Endometrium (tissue), 2 donors: ENCODE measurements around the gene MYO16.

Experiments used
- FAIRE-seq: peaks from 2 replicates; lab custom pipeline; 2012; peaks lifted over from hg19 to GRCh38; lab: Jason Lieb, UNC
- donor health status: control.
- donor health status: control.

Gene MYO16

DNA sequence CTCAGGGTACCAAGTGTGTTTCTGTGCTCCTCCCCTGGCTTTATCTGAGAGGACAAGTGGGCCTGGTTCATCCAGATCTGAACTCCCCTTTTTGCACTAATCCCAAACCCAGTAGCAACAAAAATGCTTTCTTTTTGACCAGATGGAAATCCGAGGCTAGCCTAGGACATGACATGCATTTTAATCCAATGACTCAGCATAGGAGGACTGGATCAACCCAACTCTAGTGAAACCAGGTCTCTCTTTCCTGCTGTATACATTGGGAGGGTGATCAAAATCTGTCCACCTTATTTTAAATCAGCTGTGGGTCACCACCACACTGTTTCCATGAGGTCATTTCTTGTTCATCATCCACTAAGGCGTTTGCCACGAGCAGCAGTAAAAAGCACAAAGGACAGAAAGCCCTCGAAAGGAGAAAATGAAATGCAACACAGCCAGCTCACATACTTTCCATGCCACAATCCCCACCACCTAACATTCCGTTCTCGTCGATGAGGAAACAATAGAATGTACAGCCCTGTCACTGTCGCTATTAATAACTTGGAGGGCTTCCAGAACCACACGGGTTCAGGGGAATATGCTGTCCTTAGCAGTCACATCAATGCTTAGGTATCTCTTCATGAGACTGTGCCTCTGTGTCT is 614.0 kb downstream of the MYO16 start:
- no peak for FAIRE-seq

GRCh38 chr13:109244566-109244965 is 615.2 kb downstream of the MYO16 start:
- FAIRE-seq, result no peak

DNA sequence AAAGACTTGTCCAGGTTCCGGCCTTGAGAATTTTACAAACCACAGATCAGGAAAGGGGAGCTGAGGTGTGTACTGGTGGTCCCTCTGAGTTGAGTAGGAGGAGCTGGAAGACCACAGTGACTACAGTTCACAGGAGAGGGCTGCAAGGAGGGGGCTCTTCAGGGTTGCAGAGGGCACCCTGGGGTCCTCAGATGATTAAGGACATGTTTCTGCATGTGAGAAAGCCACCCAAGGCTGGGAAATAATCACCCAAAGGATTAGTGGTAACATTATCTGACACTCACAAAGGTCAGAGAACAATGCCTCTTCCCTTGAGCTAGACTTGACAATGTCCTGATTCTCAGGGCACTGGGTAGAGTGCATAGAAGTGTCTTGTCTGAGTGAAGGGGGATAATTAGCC is 616.6 kb downstream of the MYO16 start:
- FAIRE-seq, result no peak

DNA sequence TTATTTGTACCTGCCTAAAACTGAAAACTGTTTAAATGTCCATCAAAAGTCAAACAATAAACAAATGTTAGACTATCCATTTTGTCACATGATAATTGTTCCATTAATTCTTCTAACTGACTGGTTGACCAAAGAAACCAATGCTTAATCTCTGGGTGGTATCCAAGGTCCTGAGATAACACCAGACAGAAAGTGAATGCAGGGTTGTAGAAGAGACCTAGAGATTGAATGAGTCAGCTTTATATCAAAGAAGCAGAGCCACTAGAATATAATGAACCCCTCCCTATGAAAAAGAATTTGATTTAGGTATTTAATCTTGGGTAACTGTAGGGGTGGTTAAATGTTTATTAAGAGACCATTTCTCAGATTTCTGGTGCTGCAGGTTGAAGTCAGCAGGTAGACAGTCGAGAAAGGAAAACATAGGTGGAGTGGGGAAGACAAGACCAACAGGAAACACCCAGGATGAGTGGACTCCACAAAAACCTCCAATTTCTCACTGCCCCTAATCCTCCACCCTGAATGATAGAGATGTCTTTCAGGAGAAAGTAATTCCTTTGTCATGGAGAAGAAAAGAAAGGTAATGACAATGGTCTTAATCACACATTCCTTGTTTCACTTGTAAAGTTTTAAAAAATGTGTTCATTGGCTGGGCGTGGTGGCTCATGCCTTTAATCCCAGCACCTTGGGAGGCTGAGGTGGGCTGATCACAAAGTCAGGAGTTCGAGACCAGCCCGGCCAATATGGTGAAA is 620.5 kb downstream of the MYO16 start:
- FAIRE-seq, result no peak

GRCh38 chr13:109251956-109252355 is 622.5 kb downstream of the MYO16 start:
- no peak for FAIRE-seq

GRCh38 chr13:109253316-109253715 is 623.9 kb downstream of the MYO16 start:
- FAIRE-seq, result no peak

DNA sequence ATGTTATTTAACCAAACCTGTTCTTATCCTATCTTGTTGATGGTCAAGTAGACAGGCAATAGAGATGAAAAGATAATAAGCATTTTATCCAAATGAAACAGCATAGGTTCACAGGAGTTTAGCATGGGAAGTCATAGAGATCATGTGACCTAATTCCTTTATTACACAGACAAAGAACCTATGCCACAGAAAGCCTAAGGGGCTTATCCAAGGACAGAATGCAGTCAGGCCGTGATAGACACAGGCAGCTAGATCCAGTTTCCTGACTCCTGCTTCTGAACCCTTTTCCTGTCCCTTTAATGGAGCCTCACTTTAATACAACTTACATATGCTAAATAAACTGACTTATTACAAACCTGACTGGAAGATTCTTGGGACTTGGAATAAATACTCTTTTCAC is 624.9 kb downstream of the MYO16 start:
- FAIRE-seq, result no peak

DNA sequence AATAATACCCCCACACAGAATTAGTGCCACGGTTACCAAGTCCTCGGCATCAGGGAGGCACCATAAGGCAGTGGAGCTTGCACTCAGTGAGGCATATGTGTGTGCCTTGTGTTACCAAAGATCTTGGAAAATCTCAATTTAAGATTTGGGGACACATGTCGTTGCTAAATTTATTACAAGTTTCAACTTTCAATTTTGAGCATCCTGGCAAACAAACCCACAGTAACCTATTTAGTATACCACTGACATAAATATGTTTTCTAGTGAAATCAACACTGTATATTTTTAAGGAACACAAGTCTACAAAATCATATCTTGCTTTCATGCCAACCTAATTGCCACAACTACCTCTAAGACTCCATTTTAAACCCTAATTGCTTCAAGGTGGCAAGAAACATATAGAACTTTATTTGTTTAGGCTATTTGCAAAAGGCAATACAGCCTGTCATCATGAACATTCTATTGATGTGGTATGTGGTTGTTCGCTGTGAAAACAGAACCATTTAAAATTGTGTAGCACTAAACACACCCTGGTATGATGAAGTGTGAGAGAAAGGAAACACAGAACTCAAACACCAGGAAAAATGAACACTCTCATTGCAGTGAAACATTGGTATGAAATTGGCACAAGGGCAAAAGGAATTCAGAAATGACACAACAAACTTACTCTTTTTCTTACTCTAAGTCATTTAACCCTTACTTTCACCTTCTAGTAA is 625.9 kb downstream of the MYO16 start:
- FAIRE-seq, result no peak

- no peak for FAIRE-seq
These were observed 627.7 kb downstream of the MYO16 start for GRCh38 chr13:109256866-109257760.
